ENCODE results near the gene SMAD2. TPM values are rescaled to one million over a fixed set of nuclear protein-coding genes. Genes with fewer than 3 reads are reported as not detected.

The SMAD2 gene
- total RNA-seq, 3 donors from 2014 or later: 115 to 158 (median 123) TPM

DNA sequence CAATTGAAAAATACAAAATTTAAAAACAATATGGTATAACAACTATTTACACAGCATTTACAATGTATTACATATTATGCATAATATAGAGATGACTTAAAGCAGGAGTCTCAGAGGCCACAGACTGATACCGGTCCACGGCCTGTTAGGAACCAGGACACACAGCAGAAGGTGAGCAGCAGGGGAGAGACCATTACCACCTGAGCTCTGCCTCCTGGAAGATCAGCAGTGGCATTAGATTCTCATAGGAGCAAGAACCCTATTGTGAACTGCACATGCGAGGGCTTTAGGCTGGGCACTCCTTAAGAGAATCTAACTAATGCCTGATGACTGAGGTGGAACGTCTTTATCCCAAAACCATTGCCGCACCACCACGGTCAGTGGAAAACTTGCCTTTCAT lies 58.0 kb downstream of the SMAD2 start:
- ATAC-seq (no peak), DNase-seq (no peak)
- Histone ChIP-seq H3K4me1 (ENCODE audit: low read depth) (peaks cover 8% of the 10 kb centered on the region), H3K36me3 (ENCODE audit: low read depth) (no peaks in the 10 kb centered on the region), H3K9me3 (no peaks in the 10 kb centered on the region), H3K4me3 (no peak overlapping the region)
- intact Hi-C loops (cut with DNase I, micrococcal nuclease): no loop called here
- TF ChIP-seq, protein P1, sequence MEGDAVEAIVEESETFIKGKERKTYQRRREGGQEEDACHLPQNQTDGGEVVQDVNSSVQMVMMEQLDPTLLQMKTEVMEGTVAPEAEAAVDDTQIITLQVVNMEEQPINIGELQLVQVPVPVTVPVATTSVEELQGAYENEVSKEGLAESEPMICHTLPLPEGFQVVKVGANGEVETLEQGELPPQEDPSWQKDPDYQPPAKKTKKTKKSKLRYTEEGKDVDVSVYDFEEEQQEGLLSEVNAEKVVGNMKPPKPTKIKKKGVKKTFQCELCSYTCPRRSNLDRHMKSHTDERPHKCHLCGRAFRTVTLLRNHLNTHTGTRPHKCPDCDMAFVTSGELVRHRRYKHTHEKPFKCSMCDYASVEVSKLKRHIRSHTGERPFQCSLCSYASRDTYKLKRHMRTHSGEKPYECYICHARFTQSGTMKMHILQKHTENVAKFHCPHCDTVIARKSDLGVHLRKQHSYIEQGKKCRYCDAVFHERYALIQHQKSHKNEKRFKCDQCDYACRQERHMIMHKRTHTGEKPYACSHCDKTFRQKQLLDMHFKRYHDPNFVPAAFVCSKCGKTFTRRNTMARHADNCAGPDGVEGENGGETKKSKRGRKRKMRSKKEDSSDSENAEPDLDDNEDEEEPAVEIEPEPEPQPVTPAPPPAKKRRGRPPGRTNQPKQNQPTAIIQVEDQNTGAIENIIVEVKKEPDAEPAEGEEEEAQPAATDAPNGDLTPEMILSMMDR (IDR thresholded peaks at IDR 0.05): no peak

DNA sequence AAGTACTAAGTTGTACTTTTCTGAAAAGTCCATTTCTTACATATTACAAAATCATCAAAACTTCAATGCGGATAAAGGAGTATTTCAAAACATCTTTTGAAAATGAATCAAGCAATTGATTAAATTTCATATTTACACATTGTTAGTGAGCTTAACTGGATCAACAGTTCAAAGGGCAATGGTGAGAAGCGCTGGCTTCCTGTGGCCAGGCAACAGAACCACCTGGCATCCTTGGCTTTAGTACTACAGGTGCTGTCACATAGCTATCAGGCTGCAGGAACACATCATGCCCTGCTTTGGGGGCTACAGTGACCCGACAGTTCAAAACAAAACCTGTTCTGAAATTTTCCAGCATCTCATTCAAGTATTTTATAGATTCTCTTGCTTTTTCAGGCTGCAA lies 59.2 kb downstream of the SMAD2 start:
- H3K36me3 ChIP-seq (ENCODE audit: low read depth): no peaks in the 10 kb centered on the region
- TF ChIP-seq, protein P1 (IDR thresholded peaks at IDR 0.05): no peak
- no peaks in the 10 kb centered on the region for H3K9me3 ChIP-seq
- DNase-seq (no peak), ATAC-seq (peak; percentile 64)
- intact Hi-C loops (cut with DNase I, micrococcal nuclease): no loop called here
- peaks cover 8% of the 10 kb centered on the region for H3K4me1 ChIP-seq (ENCODE audit: low read depth)
- no peak overlapping the region for H3K4me3 ChIP-seq

DNA sequence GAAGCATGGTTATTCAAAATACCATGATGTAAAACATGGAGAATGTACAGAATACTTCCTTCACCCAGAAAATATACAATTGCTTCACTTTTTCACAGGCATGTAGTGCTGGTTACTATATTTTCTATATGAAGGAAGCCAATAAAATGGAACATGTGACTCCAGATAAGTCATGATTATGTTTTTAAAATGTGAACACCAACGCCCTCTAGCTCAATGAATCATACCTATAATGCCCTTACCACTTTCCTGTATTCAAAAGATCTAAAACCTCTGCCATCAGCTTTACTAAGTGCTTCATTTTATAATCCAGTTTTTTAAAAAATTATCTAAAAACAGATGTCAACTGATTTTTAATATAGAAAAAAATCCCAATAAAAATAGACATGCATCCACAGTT lies 59.9 kb downstream of the SMAD2 start:
- intact Hi-C loops (cut with DNase I, micrococcal nuclease): no loop called here
- TF ChIP-seq, protein P1 (IDR thresholded peaks at IDR 0.05): no peak
- Histone ChIP-seq H3K4me3 (no peak overlapping the region), H3K9me3 (no peaks in the 10 kb centered on the region), H3K4me1 (ENCODE audit: low read depth) (peaks cover 8% of the 10 kb centered on the region), H3K36me3 (ENCODE audit: low read depth) (no peaks in the 10 kb centered on the region)
- ATAC-seq: peak; percentile 82
- no peak for DNase-seq

DNA sequence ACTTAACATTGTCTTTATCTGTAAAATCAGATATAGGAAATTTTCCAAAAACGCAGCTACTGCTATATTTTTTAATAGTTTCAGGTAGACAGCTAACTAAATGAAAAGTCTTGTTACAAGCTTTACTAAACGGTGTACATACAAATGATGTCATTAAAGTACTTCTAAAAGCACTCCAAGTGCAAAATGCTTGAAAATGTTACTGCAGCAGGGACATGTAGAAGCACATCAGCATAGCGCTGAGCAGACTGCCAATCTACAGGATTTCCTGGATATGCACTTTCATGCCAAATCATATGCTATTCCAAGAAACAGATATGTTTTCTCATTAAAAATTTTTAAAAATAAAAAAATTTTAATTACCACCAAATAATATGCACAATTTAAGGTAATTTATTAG lies 61.7 kb downstream of the SMAD2 start:
- H3K36me3 ChIP-seq (ENCODE audit: low read depth): no peaks in the 10 kb centered on the region
- DNase-seq (no peak), ATAC-seq (no peak)
- TF ChIP-seq, protein P1 (IDR thresholded peaks at IDR 0.05): no peak
- intact Hi-C loops (cut with DNase I, micrococcal nuclease): no loop called here
- H3K4me1 ChIP-seq (ENCODE audit: low read depth): peaks cover 8% of the 10 kb centered on the region
- H3K4me3 ChIP-seq: no peak overlapping the region
- H3K9me3 ChIP-seq: no peaks in the 10 kb centered on the region

DNA sequence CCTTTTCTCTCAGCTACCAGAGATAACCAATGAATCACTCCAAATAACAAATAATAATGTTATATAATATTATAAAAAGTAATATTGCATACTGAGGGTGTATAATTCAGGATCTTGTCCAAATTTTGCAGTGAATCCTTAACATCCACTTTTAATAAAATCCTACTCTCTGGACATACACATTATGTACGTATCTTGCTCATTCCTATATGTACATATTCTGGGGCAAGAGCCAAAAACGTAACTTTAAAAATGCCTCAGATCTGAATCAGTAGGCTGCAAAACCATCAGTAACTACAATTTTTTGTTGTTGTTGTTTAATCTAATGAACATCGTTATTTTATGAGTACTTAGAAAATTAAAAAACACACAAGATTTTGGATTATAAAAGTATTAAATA lies 65.3 kb downstream of the SMAD2 start:
- no peak for ATAC-seq
- Histone ChIP-seq H3K4me1 (ENCODE audit: low read depth) (no peaks in the 10 kb centered on the region), H3K9me3 (no peaks in the 10 kb centered on the region), H3K4me3 (no peak overlapping the region), H3K36me3 (ENCODE audit: low read depth) (no peaks in the 10 kb centered on the region)
- intact Hi-C loops (cut with DNase I, micrococcal nuclease): no loop called here
- TF ChIP-seq, protein P1 (IDR thresholded peaks at IDR 0.05): no peak
- DNase-seq: no peak

DNA sequence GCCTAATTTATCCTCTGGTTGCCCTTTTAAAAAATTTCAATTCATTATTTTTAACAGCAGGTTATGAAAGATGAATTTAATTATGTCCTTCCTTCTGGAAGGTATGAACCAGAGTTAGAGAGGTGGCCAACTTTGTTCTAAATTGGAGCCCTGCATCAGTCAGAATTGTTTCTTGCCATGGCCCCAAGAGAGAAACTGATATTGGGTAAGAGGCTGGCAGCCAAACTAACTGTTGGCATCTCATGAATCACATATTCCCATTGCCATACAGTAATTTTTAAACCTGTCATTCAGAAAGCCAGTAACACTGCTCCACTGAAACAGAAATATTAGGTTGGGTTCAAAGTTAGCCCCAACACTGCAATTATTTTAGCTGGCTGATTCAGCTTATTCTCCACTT lies 67.4 kb downstream of the SMAD2 start:
- TF ChIP-seq, protein P1 (IDR thresholded peaks at IDR 0.05): no peak
- no peaks in the 10 kb centered on the region for H3K36me3 ChIP-seq (ENCODE audit: low read depth)
- H3K9me3 ChIP-seq: peaks cover 10% of the 10 kb centered on the region
- H3K4me3 ChIP-seq: no peak overlapping the region
- intact Hi-C loops (cut with DNase I, micrococcal nuclease): no loop called here
- ATAC-seq (no peak), DNase-seq (no peak)
- H3K4me1 ChIP-seq (ENCODE audit: low read depth): no peaks in the 10 kb centered on the region
